Endothelial cell of umbilical vein (primary cell): Measurements from ENCODE around the gene FAM50B. TPM values are rescaled to one million over a fixed set of nuclear protein-coding genes. Genes with fewer than 3 reads are reported as not detected.

Source experiments
- BruUV-seq: library from RNA; stranded (reverse); fragments of 400-500 nt; replicated peaks from 2 replicates; lab custom pipeline; 2021; lab: Mats Ljungman, UMichigan
- CTCF ChIA-PET: fragments of 300-600, 350-600 bp; sonication (Branson Sonifier 250); formaldehyde crosslinking; loops from one replicate; lab custom pipeline; 2021; ENCODE audit warnings: antibody characterized with exemption, inconsistent platforms; lab: Charles Lee
- POLR2A ChIA-PET: fragments of 300-600, 350-600 bp; sonication (Branson Sonifier 250); formaldehyde crosslinking; loops from one replicate; lab custom pipeline; 2021; ENCODE audit warnings: antibody characterized with exemption, inconsistent platforms; lab: Charles Lee
- DNase-seq: peaks from one replicate; pipeline ENCODE4 v3.0.0-alpha.2; 2011; ENCODE audit warnings: low read depth, low spot score
- FAIRE-seq: peaks from 2 replicates; lab custom pipeline; 2011; peaks lifted over from hg19 to GRCh38; lab: Jason Lieb, UNC
- H2AFZ ChIP-seq: 2 replicates; pipeline ENCODE4 v1.6.0; 2012; ENCODE audit warnings: low read depth, low read length, control low read depth, inconsistent platforms
- H3K27ac ChIP-seq: 2 replicates; pipeline ENCODE4 v1.5.1; 2011; ENCODE audit warnings: low read depth, mild to moderate bottlenecking, control low read depth, low read length, moderate library complexity; ENCODE audit not compliant: insufficient read depth
- H3K27me3 ChIP-seq, 2 experiments: 2 replicates each; pipeline versions ENCODE4 v1.6.0 to v1.6.1; 2011; ENCODE audit warnings: low read length in 2 of 2, mixed read lengths in 1 of 2; ENCODE audit not compliant: control insufficient read depth in 2 of 2, insufficient read depth in 2 of 2
- H3K36me3 ChIP-seq, 2 experiments: 2 replicates in 1 of 2; 3 replicates in 1 of 2; pipeline ENCODE4 v1.5.1; 2011; ENCODE audit warnings: low read length in 2 of 2, mild to moderate bottlenecking in 1 of 2, moderate library complexity in 1 of 2; ENCODE audit not compliant: control insufficient read depth in 2 of 2, insufficient read depth in 2 of 2; ENCODE audit errors: extremely low read depth in 1 of 2
- H3K4me1 ChIP-seq: 3 replicates; pipeline ENCODE4 v1.5.1; 2011; ENCODE audit warnings: mild to moderate bottlenecking, low read length; ENCODE audit not compliant: control insufficient read depth, insufficient read depth; ENCODE audit errors: extremely low read depth
- H3K4me2 ChIP-seq: 2 replicates; pipeline ENCODE4 v1.6.1; 2011; ENCODE audit warnings: low read length, control low read depth, mixed read lengths; ENCODE audit not compliant: insufficient read depth
- H3K4me3 ChIP-seq, 3 experiments: fragments of 200-600 bp in 1 of 3; sonication (generic), shearing (Covaris generic) in 1 of 3; replicated peaks in 1 of 3; 2 replicates each; pipeline ENCODE4 v1.5.1; 2011 to 2016; ENCODE audit warnings: control low read depth in 3 of 3, low read length in 3 of 3, mild to moderate bottlenecking in 2 of 3, inconsistent platforms in 1 of 3, low read depth in 1 of 3, moderate library complexity in 1 of 3; ENCODE audit not compliant: insufficient read depth in 1 of 3
- H3K79me2 ChIP-seq: 2 replicates; pipeline ENCODE4 v1.6.0; 2012; ENCODE audit warnings: low read length, inconsistent platforms; ENCODE audit not compliant: control insufficient read depth, insufficient read depth
- H3K9ac ChIP-seq: replicated peaks from 2 replicates; pipeline ENCODE3; 2011; ENCODE audit warnings: low read length, control low read depth; ENCODE audit not compliant: insufficient read depth; ENCODE audit errors: extremely low read depth
- H3K9me1 ChIP-seq: replicated peaks from 3 replicates; pipeline ENCODE4 v1.6.0; 2011; ENCODE audit warnings: mild to moderate bottlenecking, low read length; ENCODE audit not compliant: control insufficient read depth, insufficient read depth; ENCODE audit errors: extremely low read depth
- H3K9me3 ChIP-seq: replicated peaks from 2 replicates; pipeline ENCODE4 v1.5.1; 2012; ENCODE audit warnings: low read length, inconsistent platforms; ENCODE audit not compliant: control insufficient read depth, insufficient read depth
- H4K20me1 ChIP-seq: replicated peaks from 2 replicates; pipeline ENCODE3; 2011; ENCODE audit warnings: mild to moderate bottlenecking, low read length; ENCODE audit not compliant: control insufficient read depth, insufficient read depth; ENCODE audit errors: extremely low read depth
- EZH2 ChIP-seq: IDR thresholded peaks from 2 replicates; pipeline ENCODE4 v1.6.1; 2012; ENCODE audit warnings: borderline replicate concordance, low read depth, mild to moderate bottlenecking, moderate library complexity, low read length, inconsistent platforms; ENCODE audit not compliant: severe bottlenecking
- FOS ChIP-seq: IDR thresholded peaks from 2 replicates; pipeline ENCODE4 v1.6.1; 2011; ENCODE audit warnings: mild to moderate bottlenecking, low read length, moderate library complexity, borderline replicate concordance; ENCODE audit not compliant: insufficient read depth
- GATA2 ChIP-seq: IDR thresholded peaks from 2 replicates; pipeline ENCODE4 v1.7.0; 2011; ENCODE audit warnings: low read depth, mild to moderate bottlenecking, moderate library complexity, mixed read lengths, low read length; ENCODE audit not compliant: insufficient read length, insufficient read depth
- JUN ChIP-seq: IDR thresholded peaks from 2 replicates; pipeline ENCODE4 v1.6.1; 2011; ENCODE audit warnings: borderline replicate concordance, low read depth; ENCODE audit not compliant: insufficient read length, insufficient read depth
- MYC ChIP-seq: IDR thresholded peaks from one replicate; pipeline ENCODE4 v1.6.1; 2011; ENCODE audit warnings: mild to moderate bottlenecking, low read depth, low read length
- POLR2A ChIP-seq: IDR thresholded peaks from 2 replicates; pipeline ENCODE4 v1.6.1; 2012; ENCODE audit warnings: low read depth, mild to moderate bottlenecking, control low read depth, low read length
- POLR2AphosphoS5 ChIP-seq: IDR thresholded peaks from 2 replicates; pipeline ENCODE4 v1.6.1; 2012; ENCODE audit warnings: low read depth, mild to moderate bottlenecking, control low read depth, low read length, moderate library complexity; ENCODE audit not compliant: insufficient read depth
- dilution Hi-C: fragments of 300-500 bp; cut with MboI; formaldehyde crosslinking; loops from one replicate; pipeline ENCODE4 v1.15.0; 2019; ENCODE audit warnings: low sequenced_read_pairs; ENCODE audit not compliant: extremely low pct_ligation_motif_present
- intact Hi-C: fragments of 100-400 bp; cut with micrococcal nuclease; formaldehyde crosslinking; loops from one replicate; pipeline ENCODE4 v1.10.0; 2022
- polyA plus RNA-seq, 4 experiments: library from polyadenylated mRNA; depleted of rRNA in 3 of 4; stranded (reverse) in 3 of 4; unstranded in 1 of 4; fragments of >200 nt; gene quantifications; 2 replicates each; pipeline versions ENCODE4 v1.2.1 to v1.2.3, GENCODE V29; 2011 to 2012; ENCODE audit warnings: missing spikeins in 1 of 4
- total RNA-seq: library from RNA; stranded (reverse); gene quantifications from 2 replicates; pipeline ENCODE4 v1.2.3, GENCODE V29; 2021
- TF ChIP-seq, protein P1 (sequence below), 2 donors: IDR thresholded peaks; 1 replicate in 1 of 2; 2 replicates in 1 of 2; pipeline ENCODE4 v1.5.1; 2011; ENCODE audit warnings: low read length in 2 of 2, mild to moderate bottlenecking in 2 of 2, moderate library complexity in 2 of 2, control low read depth in 1 of 2, inconsistent platforms in 1 of 2, low read depth in 1 of 2; ENCODE audit not compliant: insufficient read depth in 1 of 2; ENCODE audit errors: extremely low read depth in 1 of 2
- TF ChIP-seq, protein P2 (sequence below): IDR thresholded peaks from 2 replicates; pipeline ENCODE4 v1.6.1; 2011; ENCODE audit not compliant: insufficient read depth, insufficient read length

FAM50B gene
- total and polyA plus RNA-seq, 2 donors (not counting 3 experiments of a cell fraction or from before 2014, with no cell fraction given) = 10.0 to 14.1 TPM

DNA sequence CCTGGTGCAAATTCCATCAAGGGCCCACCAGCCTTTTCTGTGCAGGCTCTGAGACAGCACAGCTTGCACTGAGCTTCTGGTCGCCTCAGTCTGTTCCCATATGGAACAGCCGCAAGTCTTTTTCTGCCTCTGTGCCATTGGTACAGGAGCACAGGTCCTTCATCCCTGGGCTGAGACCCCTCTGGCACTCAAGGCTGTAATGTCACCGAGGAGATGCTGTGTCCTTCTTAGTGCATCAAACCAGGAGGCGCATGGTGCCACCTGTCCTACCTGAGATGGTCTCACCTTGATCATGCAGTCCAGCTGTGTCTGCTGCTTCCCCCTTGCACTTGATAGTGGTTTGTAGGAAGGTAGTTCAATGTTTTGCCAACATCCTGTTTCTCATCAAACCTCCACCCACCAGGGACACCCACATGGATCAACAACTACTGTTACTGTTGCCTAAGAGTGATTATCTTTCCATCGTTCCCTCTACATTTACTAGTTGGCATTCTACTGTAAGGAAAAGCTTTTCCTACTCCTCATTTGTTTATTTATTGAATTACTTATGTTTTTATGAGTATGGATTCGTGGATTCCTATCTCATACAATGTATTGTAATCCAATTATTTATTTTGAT is 29.0 kb downstream of the FAM50B start:
- Histone ChIP-seq H3K27ac (no peak overlapping the region), H3K9me3 (no peaks in the 10 kb centered on the region), H3K4me1 (peaks cover 13% of the 10 kb centered on the region), H3K9ac (no peak overlapping the region), H2AFZ (no peak overlapping the region), H3K36me3 (no peaks in the 10 kb centered on the region), H3K79me2 (no peaks in the 10 kb centered on the region), H3K9me1 (no peaks in the 10 kb centered on the region), H4K20me1 (no peaks in the 10 kb centered on the region), H3K4me3 (no peak overlapping the region), H3K4me2 (no peak overlapping the region), H3K27me3 (no peaks in the 10 kb centered on the region)
- CTCF ChIA-PET = interaction anchor here (1.7 kb wide), 1 partner anchor 54 kb away, joined by 5 read pairs; no protein-coding TSS in a partner anchor
- BruUV-seq = no TSS peak
- dilution Hi-C loops = no loop called here
- POLR2A ChIA-PET = no interaction called here
- intact Hi-C loops = no loop called here
- TF ChIP-seq, protein P1, sequence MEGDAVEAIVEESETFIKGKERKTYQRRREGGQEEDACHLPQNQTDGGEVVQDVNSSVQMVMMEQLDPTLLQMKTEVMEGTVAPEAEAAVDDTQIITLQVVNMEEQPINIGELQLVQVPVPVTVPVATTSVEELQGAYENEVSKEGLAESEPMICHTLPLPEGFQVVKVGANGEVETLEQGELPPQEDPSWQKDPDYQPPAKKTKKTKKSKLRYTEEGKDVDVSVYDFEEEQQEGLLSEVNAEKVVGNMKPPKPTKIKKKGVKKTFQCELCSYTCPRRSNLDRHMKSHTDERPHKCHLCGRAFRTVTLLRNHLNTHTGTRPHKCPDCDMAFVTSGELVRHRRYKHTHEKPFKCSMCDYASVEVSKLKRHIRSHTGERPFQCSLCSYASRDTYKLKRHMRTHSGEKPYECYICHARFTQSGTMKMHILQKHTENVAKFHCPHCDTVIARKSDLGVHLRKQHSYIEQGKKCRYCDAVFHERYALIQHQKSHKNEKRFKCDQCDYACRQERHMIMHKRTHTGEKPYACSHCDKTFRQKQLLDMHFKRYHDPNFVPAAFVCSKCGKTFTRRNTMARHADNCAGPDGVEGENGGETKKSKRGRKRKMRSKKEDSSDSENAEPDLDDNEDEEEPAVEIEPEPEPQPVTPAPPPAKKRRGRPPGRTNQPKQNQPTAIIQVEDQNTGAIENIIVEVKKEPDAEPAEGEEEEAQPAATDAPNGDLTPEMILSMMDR (IDR thresholded peaks at IDR 0.05; ENCODE audit: extremely low read depth in 1 of 2, insufficient read depth in 1 of 2, low read depth in 1 of 2, low read length in 2 of 2) = no peak
- TF ChIP-seq EZH2 = no peak
- TF ChIP-seq, protein P2, sequence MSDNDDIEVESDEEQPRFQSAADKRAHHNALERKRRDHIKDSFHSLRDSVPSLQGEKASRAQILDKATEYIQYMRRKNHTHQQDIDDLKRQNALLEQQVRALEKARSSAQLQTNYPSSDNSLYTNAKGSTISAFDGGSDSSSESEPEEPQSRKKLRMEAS = no peak
- TF ChIP-seq POLR2AphosphoS5 = no peak
- no peak for TF ChIP-seq JUN
- no peak for TF ChIP-seq GATA2
- no peak for TF ChIP-seq FOS
- no peak for TF ChIP-seq MYC
- TF ChIP-seq POLR2A = no peak
- FAIRE-seq = no peak
- no peak for DNase-seq
